ENCODE data around the gene OR5K1. TPM values are rescaled to one million over a fixed set of nuclear protein-coding genes. Genes with fewer than 3 reads are reported as not detected.

The OR5K1 gene
- total RNA-seq, 4 donors from 2014 or later: not detected

GRCh38 chr3:98501863-98502576, 39.0 kb downstream of the OR5K1 start:
- H3K36me3 ChIP-seq: peaks cover 0 to 20% (median 0%) of the 10 kb centered on the region in 3 donors
- no peaks in the 10 kb centered on the region for H3K27me3 ChIP-seq
- H3K4me3 ChIP-seq: no peak overlapping the region
- no peak for DNase-seq (ENCODE audit: low spot score in 2 of 2)
- H3K27ac ChIP-seq: no peak overlapping the region
- TF ChIP-seq EP300 (IDR thresholded peaks at IDR 0.05) (no peak), CTCF (IDR thresholded peaks at IDR 0.05) (no peak), POLR2A (IDR thresholded peaks at IDR 0.05) (no peak)
- no peaks in the 10 kb centered on the region for H3K4me1 ChIP-seq
- WGBS, 2 donors: 91 to 95% methylated on average over 5 of the region's 5 CpGs
- no peaks in the 10 kb centered on the region for H3K9me3 ChIP-seq

- DNase-seq (ENCODE audit: low spot score in 2 of 2): no peak
- no peaks in the 10 kb centered on the region for H3K4me1 ChIP-seq
- no peaks in the 10 kb centered on the region for H3K9me3 ChIP-seq
- peaks cover 0 to 37% (median 0%) of the 10 kb centered on the region in 3 donors for H3K36me3 ChIP-seq
- 36 to 57% methylated on average over 4 of the region's 4 CpGs for WGBS, 2 donors
- H3K4me3 ChIP-seq: no peak overlapping the region
- H3K27ac ChIP-seq: no peak overlapping the region
- TF ChIP-seq CTCF (IDR thresholded peaks at IDR 0.05) (no peak), POLR2A (IDR thresholded peaks at IDR 0.05) (no peak), EP300 (IDR thresholded peaks at IDR 0.05) (no peak)
- no peaks in the 10 kb centered on the region for H3K27me3 ChIP-seq
Measured at GRCh38 chr3:98504539-98504938, 41.5 kb downstream of the OR5K1 start.

GRCh38 chr3:98508582-98508981, 45.6 kb downstream of the OR5K1 start:
- TF ChIP-seq CTCF (IDR thresholded peaks at IDR 0.05) (no peak), POLR2A (IDR thresholded peaks at IDR 0.05) (no peak), EP300 (IDR thresholded peaks at IDR 0.05) (no peak)
- H3K27ac ChIP-seq: no peak overlapping the region
- WGBS, 2 donors: 96 to 98% methylated on average over 2 of the region's 2 CpGs

DNA sequence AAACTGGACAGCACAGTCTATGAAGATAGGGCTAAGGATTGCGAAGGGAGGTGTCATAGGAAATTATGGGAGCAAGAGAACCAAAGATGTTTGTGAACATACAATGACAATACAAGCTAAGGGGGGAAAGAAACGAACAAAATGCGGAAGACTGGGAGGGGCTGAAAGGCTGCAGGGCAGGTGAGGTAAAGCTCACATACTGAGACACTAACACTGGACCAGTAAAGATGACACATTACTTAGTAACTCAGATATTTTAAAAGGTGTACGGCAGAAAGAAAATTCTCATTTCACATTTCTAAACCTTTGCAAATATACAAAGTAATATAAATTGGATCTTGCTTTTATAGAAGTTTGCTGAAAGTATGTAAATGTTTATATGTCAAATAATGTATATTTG, 49.6 kb downstream of the OR5K1 start:
- 92 to 95% methylated on average over 4 of the region's 4 CpGs for WGBS, 2 donors
- peaks cover 0 to 83% (median 0%) of the 10 kb centered on the region in 3 donors for H3K36me3 ChIP-seq
- H3K27me3 ChIP-seq: no peaks in the 10 kb centered on the region

More at GRCh38 chr3:98508582-98508981, 45.6 kb downstream of the OR5K1 start:
- H3K4me3 ChIP-seq: no peak overlapping the region
- no peaks in the 10 kb centered on the region for H3K27me3 ChIP-seq
- peaks cover 0 to 67% (median 0%) of the 10 kb centered on the region in 3 donors for H3K36me3 ChIP-seq
- H3K9me3 ChIP-seq: no peaks in the 10 kb centered on the region
- DNase-seq (ENCODE audit: low spot score in 2 of 2): no peak
- H3K4me1 ChIP-seq: no peaks in the 10 kb centered on the region

GRCh38 chr3:98513091-98513511, 50.1 kb downstream of the OR5K1 start:
- no peaks in the 10 kb centered on the region for H3K27me3 ChIP-seq
- no peak for DNase-seq (ENCODE audit: low spot score in 2 of 2)
- H3K27ac ChIP-seq: no peak overlapping the region
- WGBS, 2 donors: 76 to 81% methylated on average over 4 of the region's 4 CpGs
- H3K9me3 ChIP-seq: no peaks in the 10 kb centered on the region
- H3K36me3 ChIP-seq: peaks cover 0 to 87% (median 0%) of the 10 kb centered on the region in 3 donors
- peaks cover 0 to under 1% (median 0%) of the 10 kb centered on the region in 4 donors for H3K4me1 ChIP-seq
- H3K4me3 ChIP-seq: no peak overlapping the region
- TF ChIP-seq EP300 (IDR thresholded peaks at IDR 0.05): no peak
- TF ChIP-seq POLR2A (IDR thresholded peaks at IDR 0.05): no peak
- TF ChIP-seq CTCF (IDR thresholded peaks at IDR 0.05): no peak

More for the DNA sequence above, 49.6 kb downstream of the OR5K1 start:
- H3K9me3 ChIP-seq: no peaks in the 10 kb centered on the region
- H3K4me1 ChIP-seq: no peaks in the 10 kb centered on the region
- H3K4me3 ChIP-seq: no peak overlapping the region
- DNase-seq (ENCODE audit: low spot score in 2 of 2): no peak
- H3K27ac ChIP-seq: no peak overlapping the region
- TF ChIP-seq POLR2A (IDR thresholded peaks at IDR 0.05) (no peak), EP300 (IDR thresholded peaks at IDR 0.05) (no peak)
